Adrenal gland (tissue), 12 donors: ENCODE results near the gene TCEAL4. TPM values are rescaled to one million over a fixed set of nuclear protein-coding genes. Genes with fewer than 3 reads are reported as not detected.

Source experiments
- DNase-seq, 7 donors: peaks; one replicate each; pipeline ENCODE4 v3.0.0-alpha.2; 2019 to 2020
- H3K27ac ChIP-seq, 5 donors: fragments of 200-600 bp; sonication (generic) in 4 of 5; 1 replicate in 3 of 5; 2 replicates in 2 of 5; pipeline versions ENCODE4 v1.5.1 to v1.8.0; 2016 to 2020; ENCODE audit warnings: mild to moderate bottlenecking in 1 of 5
- H3K27me3 ChIP-seq: fragments of 200-600 bp; 2 replicates; pipeline ENCODE4 v1.8.0; 2021
- H3K36me3 ChIP-seq, 2 donors: fragments of 200-600 bp; replicated peaks in 1 of 2; 1 replicate in 1 of 2; 2 replicates in 1 of 2; pipeline versions ENCODE4 v1.5.1 to v1.8.0; 2018 to 2022
- H3K4me1 ChIP-seq, 2 donors: fragments of 200-600 bp; replicated peaks in 1 of 2; 1 replicate in 1 of 2; 2 replicates in 1 of 2; pipeline versions ENCODE4 v1.5.1 to v1.8.0; 2018 to 2021
- H3K4me3 ChIP-seq, 4 donors: fragments of 200-600 bp; sonication (generic) in 3 of 4; one replicate each; pipeline ENCODE4 v1.5.1; 2016 to 2018
- H3K9me3 ChIP-seq, 3 donors: fragments of 200-600 bp; sonication (generic) in 1 of 3; replicated peaks in 1 of 3; 1 replicate in 2 of 3; 2 replicates in 1 of 3; pipeline versions ENCODE4 v1.5.1 to v1.8.0; 2016 to 2021
- POLR2A ChIP-seq, 2 donors: fragments of 450-650 bp; IDR thresholded peaks; one replicate each; pipeline ENCODE4 v1.6.1; 2017; ENCODE audit warnings: antibody characterized with exemption in 2 of 2, mild to moderate bottlenecking in 2 of 2, moderate library complexity in 1 of 2
- WGBS, 4 donors: extraction: QIAGEN DNeasy Blood & Tissue Kit in 2 of 4; methylation state at CpG; one replicate each; pipeline versions ENCODE4 v1.1.5 to v1.1.7; 2013 to 2017; 5-methylcytosine and 5-hydroxymethylcytosine counted together
- intact Hi-C, 2 donors: fragments of 100-400 bp; cut with DNase I; formaldehyde crosslinking; loops; one replicate each; pipeline versions ENCODE4 v1.14.1 to v1.15.0; 2022 to 2023
- polyA plus RNA-seq, 3 donors: library from polyadenylated mRNA; stranded (reverse); fragments of 200-250 nt in 2 of 3; fragments of 350-450 nt in 1 of 3; fragmentation: Illumina TruSeq in 1 of 3; extraction: RNeasy Lipid Tissue Mini Kit (QIAGEN cat#74804) in 1 of 3; gene quantifications; one replicate each; pipeline ENCODE4 v1.2.3, GENCODE V29; 2013 to 2014
- total RNA-seq, 9 donors: library from RNA; depleted of rRNA in 4 of 9; stranded (reverse); fragments of >200 nt in 4 of 9; fragments of 120-200 nt in 1 of 9; fragmentation: NEBNext Ultra II Directional in 1 of 9; extraction: Animal tissue kit (Norgen Biotek cat#: 25700) in 1 of 9; gene quantifications; one replicate each; pipeline versions ENCODE4 v1.1.0 to v1.2.4, GENCODE V29; 2013 to 2023
- TF ChIP-seq, protein P1 (sequence below), 6 experiments: fragments of 450-650 bp in 4 of 6; fragments of 200-600 bp in 2 of 6; sonication (generic) in 1 of 6; IDR thresholded peaks; 1 replicate in 5 of 6; 2 replicates in 1 of 6; pipeline versions ENCODE4 v1.5.1 to v1.8.0; 2016 to 2021; ENCODE audit warnings: antibody characterized with exemption in 6 of 6, mild to moderate bottlenecking in 2 of 6, moderate library complexity in 1 of 6
- donor health status: healthy with polysubstance abuse.
- donor health status: Bipolar disorder and iron deficiency.
- donor health status: DM: yes; HTN: yes; CAD: no.
- donor health status: DM: no; HTN: no; CAD: no.
- donor health status: DM: no; HTN: no; CAD: no.
- donor health status: DM: yes; HTN: yes; CAD: no.

TCEAL4 gene
- total and polyA plus RNA-seq, 12 donors = 64.9 to 620 (median 137) TPM

GRCh38 chrX:103614999-103615398 is 29.7 kb downstream of the TCEAL4 start:
- WGBS, 4 donors = 70 to 100% (median 91%) methylated on average over 1 of the region's 1 CpG
- no peak for DNase-seq
- TF ChIP-seq POLR2A (IDR thresholded peaks at IDR 0.05) = no peak
- TF ChIP-seq, protein P1, sequence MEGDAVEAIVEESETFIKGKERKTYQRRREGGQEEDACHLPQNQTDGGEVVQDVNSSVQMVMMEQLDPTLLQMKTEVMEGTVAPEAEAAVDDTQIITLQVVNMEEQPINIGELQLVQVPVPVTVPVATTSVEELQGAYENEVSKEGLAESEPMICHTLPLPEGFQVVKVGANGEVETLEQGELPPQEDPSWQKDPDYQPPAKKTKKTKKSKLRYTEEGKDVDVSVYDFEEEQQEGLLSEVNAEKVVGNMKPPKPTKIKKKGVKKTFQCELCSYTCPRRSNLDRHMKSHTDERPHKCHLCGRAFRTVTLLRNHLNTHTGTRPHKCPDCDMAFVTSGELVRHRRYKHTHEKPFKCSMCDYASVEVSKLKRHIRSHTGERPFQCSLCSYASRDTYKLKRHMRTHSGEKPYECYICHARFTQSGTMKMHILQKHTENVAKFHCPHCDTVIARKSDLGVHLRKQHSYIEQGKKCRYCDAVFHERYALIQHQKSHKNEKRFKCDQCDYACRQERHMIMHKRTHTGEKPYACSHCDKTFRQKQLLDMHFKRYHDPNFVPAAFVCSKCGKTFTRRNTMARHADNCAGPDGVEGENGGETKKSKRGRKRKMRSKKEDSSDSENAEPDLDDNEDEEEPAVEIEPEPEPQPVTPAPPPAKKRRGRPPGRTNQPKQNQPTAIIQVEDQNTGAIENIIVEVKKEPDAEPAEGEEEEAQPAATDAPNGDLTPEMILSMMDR (IDR thresholded peaks at IDR 0.05) = no peak
- H3K27ac ChIP-seq = no peak overlapping the region
- H3K36me3 ChIP-seq = no peaks in the 10 kb centered on the region
- H3K9me3 ChIP-seq = no peaks in the 10 kb centered on the region
- no peaks in the 10 kb centered on the region for H3K4me1 ChIP-seq
- H3K4me3 ChIP-seq = no peak overlapping the region
- no peaks in the 10 kb centered on the region for H3K27me3 ChIP-seq
- intact Hi-C loops = no loop called here

GRCh38 chrX:103615781-103616371 is 30.6 kb downstream of the TCEAL4 start:
- TF ChIP-seq POLR2A (IDR thresholded peaks at IDR 0.05) = no peak
- H3K27ac ChIP-seq = no peak overlapping the region
- H3K27me3 ChIP-seq = no peaks in the 10 kb centered on the region
- H3K4me3 ChIP-seq = no peak overlapping the region
- intact Hi-C loops = no loop called here
- H3K9me3 ChIP-seq = no peaks in the 10 kb centered on the region
- H3K4me1 ChIP-seq = no peaks in the 10 kb centered on the region
- DNase-seq = no peak
- no peaks in the 10 kb centered on the region for H3K36me3 ChIP-seq

GRCh38 chrX:103616676-103617186 is 31.4 kb downstream of the TCEAL4 start:
- 33 to 67% (median 47%) methylated on average over 1 of the region's 1 CpG for WGBS, 4 donors
- H3K27ac ChIP-seq = no peak overlapping the region
- DNase-seq = no peak
- H3K9me3 ChIP-seq = no peaks in the 10 kb centered on the region
- no peak overlapping the region for H3K4me3 ChIP-seq
- H3K27me3 ChIP-seq = no peaks in the 10 kb centered on the region
- no peaks in the 10 kb centered on the region for H3K36me3 ChIP-seq
- no peaks in the 10 kb centered on the region for H3K4me1 ChIP-seq
- intact Hi-C loops = no loop called here
- TF ChIP-seq, protein P1 (IDR thresholded peaks at IDR 0.05) = no peak
- no peak for TF ChIP-seq POLR2A (IDR thresholded peaks at IDR 0.05)

DNA sequence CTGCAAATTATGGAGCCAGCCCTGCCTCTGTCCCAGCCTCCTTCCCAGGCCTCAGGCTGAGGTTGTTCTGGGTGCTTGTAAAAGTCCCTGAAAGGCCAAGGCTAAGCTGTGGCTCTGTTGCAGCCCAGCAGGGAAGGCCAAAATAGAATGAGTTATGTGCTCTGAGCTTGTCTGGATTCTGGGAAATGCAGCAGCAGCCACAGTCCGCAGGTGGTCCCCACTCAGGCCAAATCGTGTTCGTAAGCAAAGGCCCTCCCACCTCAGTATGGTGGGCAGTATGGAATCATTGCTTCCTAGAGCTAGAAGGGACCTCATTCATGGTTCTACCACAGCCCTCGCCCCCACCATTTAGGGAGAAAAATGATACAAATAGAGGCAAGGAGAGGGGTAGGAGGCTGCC is 38.8 kb downstream of the TCEAL4 start:
- Histone ChIP-seq H3K4me1 (peaks cover 0 to 16% of the 10 kb centered on the region in 2 donors), H3K27ac (peak overlapping the region in 3 of 5 donors; percentile 59 to 87 (median 78)), H3K27me3 (no peaks in the 10 kb centered on the region), H3K36me3 (no peaks in the 10 kb centered on the region), H3K4me3 (no peak overlapping the region), H3K9me3 (no peaks in the 10 kb centered on the region)
- DNase-seq = peak; percentile 23 to 72 (median 59)
- WGBS, 4 donors = 35 to 56% (median 39%) methylated on average over 4 of the region's 4 CpGs; no CpG with 5 or more reads in 1 of the 4 donors
- TF ChIP-seq, protein P1 (IDR thresholded peaks at IDR 0.05) = no peak
- TF ChIP-seq POLR2A (IDR thresholded peaks at IDR 0.05) = peak in 1 of 2 donors; percentile 8
- intact Hi-C loops = no loop called here

GRCh38 chrX:103626855-103627254 is 41.5 kb downstream of the TCEAL4 start:
- Histone ChIP-seq H3K4me1 (peaks cover 0 to 25% of the 10 kb centered on the region in 2 donors), H3K27ac (peak overlapping the region in 1 of 5 donors; percentile 94), H3K36me3 (no peaks in the 10 kb centered on the region), H3K9me3 (no peaks in the 10 kb centered on the region), H3K27me3 (peaks cover 14% of the 10 kb centered on the region), H3K4me3 (no peak overlapping the region)
- intact Hi-C loops = no loop called here
- DNase-seq = no peak
- no peak for TF ChIP-seq POLR2A (IDR thresholded peaks at IDR 0.05)
- TF ChIP-seq, protein P1 (IDR thresholded peaks at IDR 0.05) = no peak
